Stimulated activated CD8-positive, alpha-beta memory T cell treated with anti-CD3 and anti-CD28 coated beads, Interleukin-7, amount 100 ng/mL, for 4 hours (primary cell): ENCODE results near the gene SPECC1.
"Not testable (repeated sequence)": the region's sequence is repeated elsewhere in the genome, so short reads cannot be mapped to it uniquely, and the experiment has no call there.

Experiments
- DNase-seq, 2 donors: peaks; one replicate each; pipeline ENCODE4 v3.0.0-alpha.2; 2020; ENCODE audit warnings: low read depth in 2 of 2

The SPECC1 gene

DNA sequence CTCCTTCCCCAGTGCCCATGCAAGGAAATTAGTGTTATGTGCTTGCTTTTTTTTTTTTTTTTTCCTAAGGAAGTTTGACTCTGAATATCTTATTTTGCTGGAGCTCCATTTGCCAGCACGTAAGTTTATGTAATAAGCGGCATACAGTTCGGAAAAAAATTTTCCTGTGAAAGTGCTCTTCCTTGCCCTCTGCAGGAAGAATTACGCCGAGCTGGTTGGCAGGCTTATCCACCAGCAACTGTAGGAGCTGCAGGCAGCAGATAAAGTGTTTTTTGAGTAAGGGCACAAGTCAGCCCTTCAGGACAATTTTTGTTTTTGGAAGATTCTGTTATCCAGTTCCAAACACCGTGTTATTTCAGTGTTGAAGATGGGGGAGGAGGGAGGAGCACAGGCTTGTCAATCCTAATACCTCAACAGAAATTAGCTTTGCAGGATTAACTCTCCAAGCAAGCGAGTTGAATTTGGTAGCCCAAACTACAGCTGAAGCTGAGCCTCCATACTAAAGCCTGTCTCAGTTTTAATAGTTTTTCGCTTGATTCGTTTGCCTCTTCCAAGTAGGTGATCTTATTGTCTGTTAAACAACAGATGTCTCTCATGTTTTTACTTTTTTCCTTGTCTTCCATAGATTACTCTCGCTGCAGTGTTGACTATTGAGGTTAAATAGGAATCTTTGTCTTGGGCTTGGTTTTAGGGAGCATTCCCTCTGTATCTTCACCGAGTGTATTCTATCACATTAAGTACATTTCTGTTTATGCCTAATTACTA is 1.1 kb downstream of the SPECC1 start:
- DNase-seq, result no peak

DNA sequence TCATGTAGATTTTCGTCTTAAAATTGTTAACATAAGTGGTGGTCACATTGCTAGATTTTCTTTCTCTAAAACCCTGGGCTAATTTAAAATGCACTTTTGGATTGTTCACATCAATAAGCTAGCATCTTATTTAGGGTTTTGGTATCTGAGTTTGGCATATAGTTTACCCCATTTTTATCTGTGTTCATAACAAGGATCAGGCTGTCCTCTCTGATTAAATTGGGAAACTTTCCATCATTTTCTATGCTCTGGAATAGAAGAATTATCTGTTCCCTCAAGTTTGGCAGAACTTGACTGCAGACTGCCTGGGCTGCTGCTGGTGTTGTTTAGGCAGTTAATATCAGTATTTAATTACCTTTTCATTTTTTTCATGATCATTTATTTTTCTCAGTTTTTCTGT is 1.8 kb downstream of the SPECC1 start:
- no peak for DNase-seq

DNA sequence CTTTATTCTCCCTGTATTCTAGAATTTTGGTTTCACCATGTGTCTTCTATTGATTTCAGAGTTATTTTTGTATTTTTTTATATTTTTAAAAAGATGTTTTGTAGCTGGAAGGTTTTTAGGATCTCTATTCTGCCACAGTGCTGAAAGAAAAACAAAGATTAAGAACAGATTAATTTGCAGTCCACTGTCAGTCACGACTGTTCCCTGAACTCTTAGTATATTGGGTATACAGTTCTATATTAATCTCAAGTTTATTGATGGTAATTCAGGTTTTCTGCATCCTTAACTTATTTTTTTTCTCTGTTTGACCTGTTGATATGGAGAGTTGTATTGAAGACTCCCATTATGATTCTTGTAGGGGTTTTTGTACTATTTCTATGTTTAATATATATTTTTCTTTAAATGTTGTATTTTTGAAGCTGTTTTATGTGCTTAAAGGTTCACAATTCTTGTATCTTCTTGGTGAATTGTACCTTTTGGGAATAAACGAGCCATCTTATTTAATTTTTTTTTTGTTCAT is 2.9 kb downstream of the SPECC1 start:
- DNase-seq, result no peak

DNA sequence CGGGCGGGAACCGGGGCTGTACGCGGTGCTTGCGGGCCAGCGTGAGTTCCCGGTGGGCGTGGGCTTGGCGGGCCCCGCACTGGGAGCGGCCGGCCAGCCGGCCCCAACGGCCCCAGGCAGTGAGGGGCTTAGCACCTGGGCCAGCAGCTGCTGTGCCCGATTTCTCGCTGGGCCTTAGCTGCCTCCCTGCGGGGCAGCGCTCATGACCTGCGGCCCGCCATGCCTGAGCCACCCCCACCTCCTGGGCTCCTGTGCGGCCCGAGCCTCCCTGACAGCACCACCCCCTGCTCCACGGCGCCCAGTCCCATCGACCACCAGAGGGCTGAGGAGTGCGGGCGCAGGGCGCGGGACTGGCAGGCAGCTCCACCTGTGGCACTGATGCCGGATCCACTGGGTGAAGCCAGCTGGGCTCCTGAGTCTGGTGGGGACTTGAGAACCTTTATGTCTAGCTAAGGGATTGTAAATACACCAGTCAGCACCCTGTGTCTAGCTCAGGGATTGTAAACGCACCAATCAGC is 7.4 kb downstream of the SPECC1 start:
- DNase-seq, result not testable (repeated sequence)

DNA sequence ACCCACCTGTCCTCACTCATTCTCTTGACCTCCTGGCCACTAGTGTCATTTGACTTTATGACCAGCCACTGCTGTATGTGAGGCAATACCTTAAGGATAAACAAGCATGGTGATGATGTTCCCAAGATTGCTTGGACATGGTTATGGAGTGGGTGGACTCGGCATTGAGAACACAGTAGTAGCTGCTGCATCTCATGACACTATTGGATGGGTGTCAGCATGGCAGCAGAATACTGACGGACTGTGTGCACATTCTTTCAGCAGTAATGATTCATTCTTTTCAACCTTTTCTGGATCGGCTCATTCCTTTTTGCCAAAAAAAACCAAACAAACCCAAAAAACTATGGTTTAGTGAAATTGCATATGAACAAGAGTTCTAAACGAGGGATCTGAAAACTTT is 13.5 kb downstream of the SPECC1 start:
- DNase-seq, result no peak

DNA sequence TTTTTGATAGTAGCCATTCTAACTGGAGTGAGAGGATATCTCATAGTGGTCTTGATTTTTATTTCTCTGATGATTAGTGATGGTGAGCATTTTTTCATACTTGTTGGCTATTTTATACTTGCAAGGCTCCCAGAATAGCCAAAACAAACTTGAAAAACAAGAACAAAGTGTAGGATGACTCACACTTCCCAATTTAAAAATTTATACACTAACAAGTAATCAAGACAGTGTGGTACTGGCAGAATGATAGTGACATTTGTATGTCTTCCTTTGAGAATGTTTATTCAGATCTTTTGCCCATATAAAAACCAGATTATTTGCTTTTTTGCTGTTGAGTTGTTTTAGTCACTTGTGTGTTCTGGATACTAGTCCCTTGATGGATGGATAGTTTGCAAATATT is 17.8 kb downstream of the SPECC1 start:
- no peak for DNase-seq

DNA sequence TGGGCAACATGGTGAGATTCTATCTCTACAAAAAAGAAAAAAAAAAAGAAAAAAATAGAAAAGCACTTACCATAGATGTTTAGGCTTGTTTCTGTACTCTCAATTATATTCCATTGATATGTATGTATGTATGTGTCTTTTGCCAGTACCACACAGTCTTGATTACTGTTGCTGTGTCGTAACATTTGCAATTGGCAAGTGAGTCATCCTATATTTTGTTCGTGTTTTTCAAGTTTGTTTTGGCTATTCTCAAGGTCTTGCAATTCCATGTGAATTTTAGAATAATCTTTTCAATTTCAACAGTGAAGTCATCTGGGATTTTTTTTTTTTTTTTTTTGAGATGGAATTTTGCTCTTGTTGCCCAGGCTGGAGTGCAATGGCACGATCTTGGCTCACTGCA is 19.3 kb downstream of the SPECC1 start:
- DNase-seq, result no peak

DNA sequence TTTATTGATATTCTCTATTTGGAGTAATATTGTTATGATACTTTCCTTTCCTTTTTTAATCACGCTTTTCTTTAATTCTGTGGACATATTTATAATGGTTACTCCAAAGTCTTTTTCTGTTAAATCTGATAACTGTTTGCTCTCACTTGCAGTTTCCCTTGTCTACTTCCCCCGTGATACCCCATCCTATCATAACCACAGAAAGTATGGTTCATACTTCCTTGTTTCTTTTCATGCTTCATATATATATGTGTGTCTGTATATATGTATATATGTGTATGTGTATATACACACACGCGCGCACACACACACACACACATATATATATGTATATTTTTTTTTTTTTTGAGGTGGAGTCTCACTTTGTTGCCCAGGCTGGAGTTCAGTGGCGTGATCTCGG is 23.5 kb downstream of the SPECC1 start:
- no peak for DNase-seq

DNA sequence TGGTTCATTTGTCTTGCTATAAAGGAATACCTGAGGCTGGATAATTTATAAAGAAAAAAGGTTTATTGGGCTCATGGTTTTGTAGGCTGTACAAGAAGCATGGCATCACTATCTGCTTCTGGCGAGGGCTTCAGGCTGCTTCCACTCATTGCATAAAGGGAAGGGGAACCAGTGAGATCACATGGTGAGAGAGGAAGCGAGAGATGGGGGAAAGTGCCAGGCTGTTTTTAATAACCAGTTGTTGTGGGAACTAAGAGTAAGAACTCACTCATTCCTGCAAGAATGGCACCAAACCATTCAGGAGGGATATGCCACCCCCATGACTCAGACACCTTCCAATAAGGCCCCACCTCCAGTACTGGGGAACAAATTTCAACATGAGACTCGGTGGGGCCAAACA is 24.3 kb downstream of the SPECC1 start:
- DNase-seq, result no peak

DNA sequence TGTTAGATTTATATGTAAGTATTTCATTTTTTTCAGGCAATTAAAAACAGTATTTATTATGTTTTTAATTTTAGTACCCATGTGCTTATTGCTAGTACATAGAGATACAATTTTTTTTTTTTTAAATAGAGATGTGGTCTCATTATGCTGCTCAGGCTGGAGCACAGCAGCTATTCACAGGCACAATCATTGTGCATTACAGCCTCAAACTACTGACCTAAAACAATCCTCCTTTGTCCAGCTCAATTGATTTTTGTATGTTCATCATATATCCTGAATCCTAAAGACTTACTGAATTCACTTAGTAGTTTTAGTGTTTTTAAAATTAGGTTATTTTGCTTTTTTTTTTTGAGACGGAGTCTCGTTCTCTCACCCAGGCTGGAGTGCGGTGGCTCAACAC is 26.3 kb downstream of the SPECC1 start:
- DNase-seq, result no peak

DNA sequence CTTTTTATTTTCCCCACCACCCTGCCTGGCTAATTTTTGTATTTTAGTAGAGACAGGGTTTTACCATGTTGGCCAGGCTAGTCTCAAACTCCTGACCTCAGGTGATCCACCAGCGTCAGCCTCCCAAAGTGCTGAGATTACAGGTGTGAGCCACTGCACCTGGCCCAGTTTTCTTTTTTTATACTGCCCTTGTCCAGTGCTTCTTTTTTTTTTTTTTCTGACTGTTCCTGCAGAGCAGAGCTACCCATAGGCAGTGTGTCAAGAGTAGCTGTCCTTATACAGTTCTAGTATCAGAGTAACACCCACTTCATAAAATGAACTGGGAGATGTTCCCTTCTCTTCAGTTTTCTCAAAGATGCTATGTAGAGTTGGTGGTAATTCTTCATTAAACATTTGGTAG is 28.1 kb downstream of the SPECC1 start:
- not testable (repeated sequence) for DNase-seq

DNA sequence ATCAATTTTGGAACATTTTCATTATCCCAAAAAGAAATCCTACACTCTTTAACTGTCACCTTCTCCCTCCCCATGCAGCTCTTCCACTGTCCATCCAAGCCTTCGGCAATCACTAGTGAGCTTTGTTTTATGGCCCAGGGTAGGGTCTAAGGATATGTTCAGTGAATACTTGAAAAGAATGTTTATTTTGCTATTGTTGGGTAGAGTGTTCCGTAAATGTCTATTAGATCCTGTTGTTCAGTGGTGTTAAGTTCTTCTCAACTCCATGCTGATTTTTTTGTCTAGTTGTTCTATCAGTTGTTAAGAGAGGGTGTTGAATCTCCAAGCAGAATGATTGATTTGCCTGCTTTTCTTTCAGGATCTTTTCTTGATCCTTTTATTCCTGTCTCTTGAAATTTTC is 29.9 kb downstream of the SPECC1 start:
- no peak for DNase-seq

DNA sequence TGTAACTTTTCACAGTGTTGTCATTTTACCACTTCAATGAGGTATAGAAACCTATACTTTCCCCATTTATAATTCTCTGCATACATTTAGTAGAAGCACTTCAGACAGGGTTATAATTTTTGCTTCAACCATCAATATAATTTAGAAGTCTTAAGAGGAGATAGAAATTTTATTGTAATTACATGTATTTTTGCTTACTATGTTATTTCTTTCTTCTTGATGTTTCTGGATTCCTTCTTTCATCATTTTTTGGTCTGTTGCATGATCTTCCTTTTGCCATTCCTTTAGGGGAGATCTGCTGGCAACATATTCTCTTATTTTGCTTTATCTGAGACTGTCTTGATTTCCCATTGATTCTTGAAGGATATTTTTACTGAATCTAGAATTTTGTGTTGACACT is 31.1 kb downstream of the SPECC1 start:
- no peak for DNase-seq

DNA sequence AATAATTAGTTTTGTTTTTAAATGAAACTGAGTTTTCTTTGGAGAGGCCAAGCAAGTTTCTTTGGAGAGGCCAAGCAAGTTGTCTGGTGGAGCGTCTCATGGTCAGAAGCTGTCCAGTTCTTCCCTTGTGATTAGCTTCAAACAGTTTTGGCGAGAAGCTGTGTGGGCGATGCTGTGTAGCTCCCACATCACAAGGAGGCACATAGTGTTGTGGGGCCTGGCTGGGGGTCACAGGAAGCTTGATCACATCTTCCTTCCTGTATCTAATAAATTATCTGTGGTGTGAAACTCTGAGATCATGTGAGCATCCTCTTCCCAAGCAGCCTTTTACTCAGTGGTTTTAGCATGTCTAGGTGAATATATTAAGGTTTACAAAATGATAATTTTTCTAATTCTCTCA is 33.9 kb downstream of the SPECC1 start:
- no peak for DNase-seq

DNA sequence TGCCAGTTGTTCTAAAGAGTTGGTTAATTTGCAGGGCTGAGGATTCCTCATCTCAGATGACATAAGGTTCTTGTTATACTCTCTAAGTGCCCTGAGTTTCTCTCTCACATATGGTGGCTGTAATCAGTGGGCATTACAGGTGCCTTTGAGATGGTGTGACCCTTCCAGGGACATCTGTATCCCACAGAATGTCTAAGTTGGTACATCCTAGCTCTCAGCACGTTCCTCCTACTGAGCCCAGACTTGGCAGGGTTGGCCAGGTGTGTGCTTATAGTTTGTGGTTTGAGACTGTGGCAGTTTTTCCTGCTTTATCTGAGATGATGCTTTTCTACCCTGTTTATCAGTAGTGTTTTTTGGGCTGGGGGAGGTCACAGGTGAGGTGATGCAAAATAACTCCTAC is 36.3 kb downstream of the SPECC1 start:
- DNase-seq, result no peak

DNA sequence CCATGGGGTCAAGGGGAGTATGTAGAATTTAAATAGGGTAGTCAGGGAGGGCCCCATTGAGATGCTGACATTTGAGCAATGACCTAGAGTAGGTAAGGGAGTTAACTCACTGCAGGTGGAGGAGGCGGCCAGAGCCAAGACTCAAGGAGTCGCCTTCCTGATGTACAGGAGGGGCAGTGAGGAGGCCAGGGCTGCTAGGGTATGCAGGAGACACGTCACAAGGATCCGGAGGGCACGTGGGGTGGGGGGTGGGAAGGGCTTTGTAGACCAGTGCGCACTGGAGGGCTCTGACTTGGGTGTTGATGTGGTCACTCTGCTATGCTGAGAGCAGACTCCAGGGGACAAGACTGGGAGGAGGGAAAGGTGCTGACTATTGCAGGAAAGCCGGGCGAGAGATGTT is 37.5 kb downstream of the SPECC1 start:
- no peak for DNase-seq

DNA sequence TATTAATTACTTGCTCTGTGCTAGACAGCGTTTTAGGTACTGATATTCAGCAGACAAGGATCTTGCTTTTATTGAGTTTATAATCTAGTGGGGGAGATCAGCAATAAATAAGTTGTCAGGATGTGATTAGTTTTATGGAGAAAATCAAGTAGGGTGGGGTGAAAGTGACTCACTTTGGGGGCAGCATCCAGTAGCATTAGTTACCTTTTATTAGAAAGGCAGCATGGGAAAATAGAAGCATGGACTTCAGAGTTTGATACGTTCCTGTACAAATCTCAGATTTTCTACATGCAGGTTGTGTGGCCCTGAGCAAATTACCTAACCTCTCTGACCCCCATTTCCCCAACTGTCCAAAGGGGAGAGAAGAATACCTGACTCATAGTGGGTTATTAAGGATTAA is 42.5 kb downstream of the SPECC1 start:
- DNase-seq, result no peak

DNA sequence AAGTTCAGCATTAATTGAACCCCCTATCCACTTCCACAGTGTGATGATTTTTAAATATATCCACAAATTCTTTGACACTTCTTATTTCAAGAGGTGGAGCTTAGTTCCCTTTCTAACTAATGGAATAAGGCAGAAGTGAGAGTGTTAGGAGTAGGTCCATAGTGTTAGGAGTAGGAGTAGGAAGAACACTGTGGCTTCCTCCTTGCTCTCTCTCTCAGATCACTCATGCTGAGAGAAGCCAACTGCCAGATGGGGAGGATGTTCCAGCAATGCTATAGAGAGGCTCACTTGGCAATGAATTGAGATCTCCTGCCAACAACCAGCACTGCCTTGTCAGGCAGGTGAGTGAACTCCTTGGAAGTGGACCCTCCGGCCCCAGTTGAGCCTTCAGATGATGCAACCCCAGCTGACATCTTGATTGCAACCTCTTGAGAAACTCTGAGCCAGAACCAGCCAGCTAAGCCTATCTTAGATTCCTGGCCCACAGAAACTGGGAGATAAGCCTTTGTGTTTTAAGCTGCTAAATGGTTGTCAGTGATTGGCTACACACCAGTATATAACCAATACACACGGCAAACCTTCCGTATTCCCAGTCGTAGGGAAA is 44.3 kb downstream of the SPECC1 start:
- DNase-seq, result no peak

DNA sequence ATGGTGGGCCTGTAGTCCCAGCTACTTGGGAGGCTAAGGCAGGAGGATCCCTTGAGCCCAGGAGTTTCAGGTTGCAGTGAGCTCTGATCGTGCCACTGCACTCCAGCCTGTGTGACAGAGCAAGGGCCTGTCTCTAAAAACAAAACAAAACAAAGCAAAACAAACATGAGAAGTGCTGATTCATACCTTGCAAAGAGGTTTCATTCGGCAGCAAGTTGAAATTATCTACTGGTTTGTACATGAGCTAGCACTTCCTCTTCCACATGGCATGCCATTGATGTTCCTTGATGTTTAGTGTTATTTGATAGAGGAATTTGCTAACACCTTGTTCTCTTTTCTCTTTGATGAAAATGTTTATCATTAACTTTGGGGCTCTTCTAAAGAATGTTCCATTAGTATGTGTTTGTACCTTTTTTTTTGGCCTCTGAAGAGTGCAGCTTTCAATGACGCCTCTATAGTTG is 50.6 kb downstream of the SPECC1 start:
- DNase-seq, result no peak

DNA sequence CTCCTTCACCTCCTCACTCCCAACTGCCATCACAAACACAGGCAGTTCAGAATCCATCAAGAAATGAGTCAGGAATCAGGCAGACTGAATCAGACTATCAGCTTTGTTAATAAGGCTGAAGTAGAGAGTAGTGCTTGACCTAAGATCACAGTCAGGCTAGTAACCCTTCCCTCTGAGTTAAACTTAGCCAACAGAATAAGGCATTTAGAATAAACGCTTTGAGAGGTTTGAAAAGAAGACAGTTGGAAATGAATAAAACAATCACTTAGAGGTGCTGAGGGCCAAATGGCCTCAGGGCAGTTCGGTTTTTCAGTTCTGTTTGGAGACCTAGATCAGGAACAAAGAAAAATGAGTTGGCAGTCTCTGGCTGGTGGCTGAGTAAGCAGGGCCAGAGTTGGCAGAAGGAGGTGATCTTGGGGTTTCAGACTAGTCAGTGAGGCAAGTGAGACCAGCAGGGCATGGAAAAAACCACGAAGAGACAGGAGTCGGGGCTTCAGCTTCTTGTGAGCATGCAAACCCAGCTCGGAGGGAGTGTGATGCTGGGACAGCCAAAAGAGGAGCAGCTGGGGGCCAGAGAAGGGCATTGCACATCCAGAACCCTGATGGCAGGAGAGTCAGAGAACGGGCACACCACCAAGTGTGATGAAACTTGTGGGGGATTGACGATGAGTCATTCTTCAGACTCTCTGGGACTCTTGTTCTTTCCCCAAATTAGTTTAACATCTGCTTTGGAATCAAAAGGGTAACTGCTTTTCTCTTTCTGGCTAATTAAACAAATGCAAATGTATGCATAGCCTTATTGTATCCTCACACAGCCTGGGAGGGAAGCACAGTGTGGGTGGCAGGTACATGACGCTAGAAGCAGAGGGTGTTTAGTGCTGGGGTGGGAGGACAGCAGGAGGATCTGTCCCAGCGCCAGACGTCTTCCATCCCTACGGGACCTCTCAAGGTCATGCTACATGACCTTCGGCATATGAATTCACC is 54.8 kb downstream of the SPECC1 start:
- DNase-seq, result no peak

DNA sequence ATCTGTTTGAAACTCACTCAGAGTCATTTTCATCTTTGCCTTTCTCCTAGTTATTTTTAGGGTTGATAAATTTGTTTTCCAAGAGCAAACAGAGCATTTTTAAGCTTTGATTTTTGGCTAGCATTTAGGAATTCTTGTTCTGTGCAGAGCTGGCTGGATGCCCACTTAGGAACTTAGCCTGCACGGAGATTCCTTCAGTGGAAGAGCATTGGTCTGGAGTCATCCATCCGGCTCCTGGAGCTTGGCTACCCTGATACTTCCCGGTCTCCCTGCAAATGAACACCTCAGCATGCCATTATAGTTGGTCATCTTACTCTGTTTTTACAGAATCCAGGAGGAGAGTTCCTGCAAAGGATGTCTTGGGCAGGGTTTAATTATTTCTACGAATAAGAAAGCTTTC is 57.1 kb downstream of the SPECC1 start:
- no peak for DNase-seq

DNA sequence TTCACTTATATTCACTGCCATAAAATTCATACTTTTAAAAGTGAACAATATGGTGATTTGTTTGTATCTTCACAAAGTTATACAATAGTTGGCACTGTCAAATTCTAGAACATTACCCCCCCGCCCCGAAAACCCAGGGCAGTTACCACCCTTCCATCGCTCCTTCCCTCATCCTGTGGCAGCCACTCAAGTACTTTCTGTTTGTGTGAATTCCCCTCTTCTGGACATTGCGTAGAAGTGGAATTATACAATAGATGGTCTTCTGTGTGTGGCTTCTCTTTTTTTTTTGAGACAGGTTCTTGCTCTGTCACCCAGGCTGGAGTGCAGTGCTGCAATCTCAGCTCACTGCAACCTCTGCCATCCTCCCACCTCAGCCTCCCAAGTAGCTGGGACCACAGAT is 58.6 kb downstream of the SPECC1 start:
- DNase-seq, result no peak
